HG03432 (cell line): ENCODE measurements around the gene PHF20.
"Not testable (repeated sequence)": the region's sequence is repeated elsewhere in the genome, so short reads cannot be mapped to it uniquely, and the experiment has no call there.

Source experiments
- ATAC-seq: cut with Tn5 transposase; IDR thresholded peaks from one replicate; pipeline ENCODE4 v1.9.1; 2021; ENCODE audit warnings: mild to moderate bottlenecking, moderate library complexity; ENCODE audit not compliant: unreplicated experiment

Gene PHF20

GRCh38 chr20:35882427-35883161 is 110.8 kb downstream of the PHF20 start:
- not testable (repeated sequence) for ATAC-seq

- ATAC-seq: no peak
Measured at GRCh38 chr20:35883336-35883777, 111.5 kb downstream of the PHF20 start.

DNA sequence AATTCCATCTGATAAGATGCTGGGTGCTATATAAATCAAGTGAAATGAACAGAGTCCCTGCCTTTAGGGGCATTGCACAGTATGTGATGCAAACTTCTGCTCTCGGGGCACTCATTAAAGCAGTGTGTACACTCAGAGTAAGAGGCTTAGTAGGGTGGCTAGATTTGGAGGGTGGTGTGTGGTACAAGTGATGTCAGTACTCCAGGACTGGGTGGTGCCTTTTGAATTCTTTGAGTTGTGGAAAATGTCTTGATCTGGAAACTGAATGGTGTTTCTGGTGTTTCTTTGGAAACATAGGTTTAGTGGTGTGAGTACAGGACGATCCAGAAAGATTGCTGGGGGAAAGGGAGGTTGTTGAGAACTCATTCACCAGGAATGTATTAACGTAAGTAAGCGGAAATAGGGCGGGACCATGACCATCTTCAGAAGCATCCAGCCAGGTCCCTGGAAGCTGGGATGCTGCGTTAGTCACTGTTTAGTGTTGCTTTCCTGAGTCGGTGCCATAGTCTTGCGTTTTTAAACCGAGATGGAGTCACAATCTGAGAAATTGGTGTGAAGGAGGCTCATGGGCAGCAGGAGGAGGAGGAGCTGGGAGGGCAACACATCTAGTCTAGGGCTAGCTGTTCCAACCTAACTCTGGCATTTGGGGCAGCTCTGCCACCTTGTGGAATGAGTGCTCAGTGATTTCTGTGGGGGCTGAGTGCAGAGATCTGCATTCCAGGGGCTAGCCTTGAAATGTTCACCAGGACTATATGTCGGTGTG is 112.1 kb downstream of the PHF20 start:
- no peak for ATAC-seq

- no peak for ATAC-seq
Measured at GRCh38 chr20:35884541-35884865, 112.7 kb downstream of the PHF20 start.

GRCh38 chr20:35885212-35885611 is 113.4 kb downstream of the PHF20 start:
- no peak for ATAC-seq

GRCh38 chr20:35886537-35886936 is 114.7 kb downstream of the PHF20 start:
- no peak for ATAC-seq

- ATAC-seq: no peak
Measured at GRCh38 chr20:35887393-35888064, 115.7 kb downstream of the PHF20 start.

- ATAC-seq: no peak
Measured at GRCh38 chr20:35888657-35889056, 116.8 kb downstream of the PHF20 start.

- ATAC-seq: no peak
Measured at GRCh38 chr20:35891375-35891774, 119.6 kb downstream of the PHF20 start.

- ATAC-seq: no peak
Measured at GRCh38 chr20:35892871-35893270, 121.1 kb downstream of the PHF20 start.

DNA sequence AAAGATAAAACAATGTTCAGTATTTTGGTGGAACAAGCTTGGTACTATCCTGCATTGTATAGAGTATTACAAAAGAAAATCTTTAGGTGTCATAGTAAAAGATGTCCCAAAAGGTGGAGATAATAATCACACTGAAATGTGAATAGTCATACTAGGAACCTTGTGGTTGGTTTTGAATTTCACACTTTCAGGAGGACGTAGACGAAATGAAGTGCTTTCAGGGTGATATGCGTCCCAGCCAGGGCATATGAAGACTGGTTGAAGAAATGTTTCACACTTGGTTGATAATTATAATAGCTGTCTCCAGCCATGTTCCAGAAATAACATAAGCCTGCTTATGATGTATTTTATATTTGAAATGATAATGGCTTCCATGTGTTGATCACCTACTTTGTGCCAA is 122.1 kb downstream of the PHF20 start:
- ATAC-seq: peak; percentile 83

DNA sequence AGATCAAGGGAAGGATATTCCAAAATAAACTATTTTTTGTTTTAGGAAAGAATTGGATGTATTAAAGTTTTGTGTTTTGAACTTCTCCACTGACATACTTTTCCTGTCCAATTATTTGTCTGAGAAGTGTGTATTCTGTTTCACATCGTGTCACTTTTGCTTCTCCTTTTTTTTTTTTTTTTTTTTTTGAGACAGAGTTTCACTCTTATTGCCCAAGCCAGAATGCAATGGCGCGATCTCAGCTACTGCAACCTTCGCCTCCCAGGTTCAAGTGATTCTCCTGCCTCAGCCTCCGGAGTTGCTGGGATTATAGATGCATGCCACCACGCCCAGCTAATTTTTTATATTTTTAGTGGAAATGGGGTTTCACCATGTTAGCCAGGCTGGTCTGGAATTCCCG is 123.7 kb downstream of the PHF20 start:
- ATAC-seq: not testable (repeated sequence)

DNA sequence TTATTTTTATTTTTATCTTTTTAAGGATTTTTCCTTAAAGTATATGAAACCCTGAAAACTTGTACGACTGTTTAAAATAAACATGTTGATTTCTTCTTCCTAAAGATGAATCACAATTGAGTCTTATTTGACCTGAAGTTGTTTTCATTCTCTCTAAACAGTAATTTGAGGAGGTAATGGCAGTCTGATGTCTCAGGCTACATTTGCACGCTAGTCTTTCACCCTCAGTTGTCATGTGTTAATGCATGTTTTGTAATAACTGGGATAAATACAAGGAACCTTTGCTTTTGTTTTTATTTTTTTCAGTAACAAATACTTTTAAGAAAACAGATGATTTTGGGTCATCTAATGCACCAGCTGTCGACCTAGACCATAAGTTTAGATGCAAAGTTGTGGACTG is 127.2 kb downstream of the PHF20 start:
- no peak for ATAC-seq

DNA sequence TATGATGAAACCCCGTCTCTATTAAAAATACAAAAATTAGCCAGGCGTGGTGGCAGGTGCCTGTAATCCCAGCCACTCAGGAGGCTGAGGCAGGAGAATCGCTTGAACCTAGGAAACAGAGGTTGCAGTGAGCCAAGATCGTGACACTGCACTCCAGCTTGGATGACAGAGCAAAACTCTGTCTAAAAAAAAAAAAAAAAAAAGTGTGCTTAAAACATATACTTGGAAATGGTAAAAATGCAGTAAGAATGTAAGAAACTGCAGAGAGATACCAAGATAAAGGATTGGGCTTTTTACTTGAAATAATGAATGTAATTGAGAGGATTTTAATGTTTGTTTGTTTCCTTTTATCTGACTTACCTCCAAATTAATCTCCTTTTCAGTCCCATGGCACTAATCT is 129.4 kb downstream of the PHF20 start:
- ATAC-seq: not testable (repeated sequence)

DNA sequence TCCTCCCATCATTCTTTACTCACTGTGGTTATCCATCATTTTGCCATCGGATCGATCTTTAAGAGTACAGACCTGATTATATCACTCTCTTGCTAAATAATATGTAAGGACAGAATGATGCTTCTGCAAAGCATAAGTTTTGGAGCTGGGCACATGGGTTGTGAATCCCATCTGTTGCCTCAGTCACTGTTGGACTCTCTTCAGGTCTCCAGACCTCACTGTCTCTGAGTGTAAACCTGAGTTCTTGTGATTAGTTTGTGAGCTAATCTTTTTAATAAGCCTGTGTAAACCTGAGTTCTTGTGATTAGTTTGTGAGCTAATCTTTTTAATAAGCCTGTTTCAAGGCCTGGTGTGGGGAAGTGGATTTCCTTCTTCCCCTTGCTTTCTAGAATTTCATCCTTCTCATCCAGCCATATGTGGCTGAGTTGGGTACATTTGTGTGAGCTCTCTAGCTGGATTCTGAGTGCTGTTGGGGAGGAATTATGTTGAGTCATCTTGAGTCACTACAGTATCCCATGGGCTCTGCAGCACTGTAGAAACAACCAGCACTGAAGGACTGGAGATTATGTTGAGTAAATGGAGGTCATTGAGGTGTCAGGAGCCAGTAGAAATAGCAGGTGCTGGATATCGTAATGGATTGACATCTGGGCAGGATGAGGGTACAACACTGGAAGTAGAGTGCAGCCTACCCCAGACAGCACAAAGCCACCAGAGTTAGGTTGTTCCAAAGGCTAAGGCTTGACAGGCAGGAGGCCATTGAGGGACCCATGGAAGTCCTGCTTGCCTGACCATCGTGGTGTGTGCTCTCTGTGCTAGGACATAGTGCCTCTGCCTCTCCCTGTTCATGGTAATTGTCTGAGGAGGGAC is 130.1 kb downstream of the PHF20 start:
- ATAC-seq: no peak

DNA sequence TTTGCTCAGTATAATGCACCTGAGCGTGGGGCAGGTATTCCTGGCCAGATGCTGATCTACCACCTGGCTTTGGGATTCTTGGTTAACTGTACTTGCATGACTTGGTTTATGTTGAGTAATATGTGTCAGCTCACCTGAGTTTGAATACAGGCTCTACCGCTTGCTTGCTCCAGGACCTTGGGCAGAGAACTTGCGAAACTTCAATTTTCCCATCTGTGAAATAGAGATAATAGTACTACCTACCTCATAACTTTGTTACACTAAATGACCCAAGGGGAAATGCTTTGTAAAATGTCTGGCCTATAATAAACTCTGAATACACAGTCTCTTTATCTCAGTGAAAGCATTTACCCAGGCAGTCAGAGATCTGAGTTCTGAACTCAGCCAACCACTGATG is 130.7 kb downstream of the PHF20 start:
- ATAC-seq: no peak

- ATAC-seq: no peak
Measured at GRCh38 chr20:35903843-35904242, 132.0 kb downstream of the PHF20 start.

- ATAC-seq: no peak
Measured at GRCh38 chr20:35904982-35905663, 133.3 kb downstream of the PHF20 start.

- ATAC-seq: no peak
Measured at GRCh38 chr20:35907017-35907701, 135.3 kb downstream of the PHF20 start.

DNA sequence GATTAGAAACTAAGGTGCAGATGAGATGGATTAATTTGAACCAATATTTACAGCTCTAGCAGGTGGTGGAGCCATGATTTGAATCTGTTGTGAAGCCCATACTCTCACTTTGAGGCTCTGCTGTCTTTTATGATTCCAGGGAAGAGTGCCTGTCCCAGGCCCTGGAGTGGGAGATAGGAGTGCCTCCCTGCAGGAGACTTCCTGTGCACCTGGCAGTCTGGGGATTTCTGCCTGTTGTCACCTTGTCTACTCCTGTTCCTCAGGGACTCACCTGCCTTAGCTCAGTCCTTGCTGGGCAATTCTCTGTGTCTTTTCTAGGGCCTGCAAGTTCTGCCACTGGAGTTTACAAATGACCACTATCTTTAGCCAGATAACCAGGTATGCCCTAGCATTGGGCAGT is 136.2 kb downstream of the PHF20 start:
- ATAC-seq: no peak
